HS-27A (cell line): ENCODE data around the gene DENND6B.

Source experiments
- DNase-seq: peaks from one replicate; pipeline ENCODE4 v3.0.0-alpha.2; 2012; ENCODE audit warnings: low read depth, missing footprints

The DENND6B gene

DNA sequence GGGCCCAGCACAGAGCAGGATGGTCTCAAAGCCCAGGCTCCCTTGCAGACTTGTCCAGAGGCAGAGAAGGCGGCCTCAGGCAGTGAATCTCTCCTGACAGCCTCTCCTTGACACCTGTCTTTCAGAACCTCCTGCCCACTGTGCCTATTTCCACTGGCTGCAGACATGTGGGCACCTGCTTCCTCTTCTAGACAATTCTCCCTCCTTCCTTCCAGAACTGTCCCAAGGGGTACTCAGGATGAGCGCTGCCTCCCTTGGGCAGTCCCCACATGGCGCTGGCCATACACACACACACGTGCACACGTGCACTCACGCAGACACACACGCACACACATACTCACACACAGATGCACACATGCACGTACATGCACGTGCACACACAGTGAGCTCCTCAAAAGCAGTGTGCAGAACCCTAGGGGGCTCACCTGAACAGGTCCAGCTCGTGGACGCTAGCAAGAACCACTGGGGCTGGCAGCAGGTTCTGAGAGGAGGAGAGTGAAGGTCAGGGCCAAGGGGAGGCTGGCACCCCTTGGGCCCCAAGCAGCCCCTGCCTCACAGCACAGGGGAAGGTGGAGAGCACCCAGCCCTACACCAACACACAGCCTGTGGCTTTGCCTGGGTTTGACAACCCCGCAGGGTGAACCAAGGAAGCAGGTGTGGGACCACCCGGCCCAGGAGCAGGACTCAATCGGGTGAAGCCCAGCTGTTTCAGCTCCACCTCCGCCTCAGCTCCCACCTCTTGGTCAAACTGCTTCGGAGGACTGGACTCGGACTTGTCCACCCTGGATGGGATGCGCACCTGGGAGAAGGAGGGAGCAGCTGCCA is 11.3 kb downstream of the DENND6B start:
- no peak for DNase-seq

DNA sequence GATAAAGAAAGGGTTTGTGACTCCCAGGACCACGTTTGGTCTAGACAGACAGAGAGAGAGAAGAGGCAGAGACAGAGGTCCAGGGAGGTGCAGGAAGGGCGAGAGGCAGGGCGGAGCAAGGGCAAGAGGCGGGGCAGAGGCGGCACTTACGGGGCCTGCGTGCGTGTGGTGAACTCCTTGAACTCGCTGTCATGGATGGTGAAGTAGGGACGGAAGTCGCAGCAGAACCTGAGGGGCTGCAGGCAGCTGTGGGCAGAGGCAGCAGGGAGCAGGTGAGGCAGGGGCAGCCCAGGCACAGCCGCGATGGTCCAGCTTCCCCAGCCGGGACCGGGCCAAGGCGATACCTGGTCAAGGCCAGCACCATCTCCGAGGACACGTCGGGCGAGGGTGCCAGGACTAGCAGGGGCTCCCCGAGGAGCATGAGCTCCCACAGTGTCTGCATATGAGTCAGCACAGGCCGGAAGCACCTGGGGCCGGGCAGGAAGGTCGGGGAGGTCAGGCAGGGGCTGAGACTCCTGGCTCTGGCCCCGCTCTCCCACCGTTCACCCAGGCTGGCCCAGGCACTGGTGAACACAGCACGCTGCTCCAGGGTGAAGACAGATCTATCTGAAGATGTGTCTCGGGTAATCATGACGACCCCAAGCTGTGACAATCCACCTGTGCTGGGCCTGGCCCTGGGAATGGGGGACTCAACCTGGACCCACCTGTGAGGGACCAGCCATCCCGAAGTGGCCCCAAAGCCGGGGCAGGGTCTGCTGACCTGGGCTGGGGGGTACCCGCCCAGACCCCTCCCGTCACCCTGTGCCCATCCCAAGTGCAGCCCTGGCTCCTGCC is 12.1 kb downstream of the DENND6B start:
- no peak for DNase-seq

DNA sequence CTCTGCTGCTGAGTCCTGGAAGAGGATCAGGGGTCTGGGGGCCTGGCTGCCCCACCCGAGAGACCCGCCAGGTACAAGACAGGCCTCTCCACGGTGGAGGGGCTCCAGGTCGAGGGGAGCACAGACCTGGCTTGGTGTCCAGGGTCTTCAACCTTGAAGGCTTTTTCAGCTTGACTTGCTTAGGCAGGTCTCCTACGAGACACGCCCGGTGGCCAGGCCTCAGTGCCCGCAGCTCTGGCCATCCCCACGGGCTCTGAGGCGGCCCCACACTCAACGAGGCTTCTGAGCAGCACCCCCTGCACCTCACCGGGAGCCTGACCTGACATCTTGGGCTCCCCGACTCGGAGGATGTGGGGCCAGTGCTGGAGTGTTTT is 12.7 kb downstream of the DENND6B start:
- no peak for DNase-seq

DNA sequence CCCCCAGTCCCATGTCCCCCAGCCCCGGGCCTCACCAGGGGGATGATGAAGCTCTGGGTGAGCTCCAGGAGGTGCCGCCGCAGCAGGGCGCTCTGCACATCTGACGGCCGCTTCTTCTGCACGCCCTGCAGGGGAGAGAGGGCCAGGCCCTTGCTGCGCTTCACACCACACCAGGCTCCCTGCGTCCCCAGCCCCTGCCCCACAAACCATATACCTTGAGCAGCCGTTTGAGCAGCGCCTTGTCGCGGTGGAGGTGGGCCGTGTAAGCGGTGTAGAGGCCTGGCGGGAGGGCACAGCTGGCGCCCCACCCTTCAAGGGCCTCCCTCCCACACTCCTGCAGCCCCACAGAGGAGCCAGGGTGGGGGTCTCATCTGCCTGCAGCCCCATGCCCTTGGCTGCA is 13.2 kb downstream of the DENND6B start:
- no peak for DNase-seq

DNA sequence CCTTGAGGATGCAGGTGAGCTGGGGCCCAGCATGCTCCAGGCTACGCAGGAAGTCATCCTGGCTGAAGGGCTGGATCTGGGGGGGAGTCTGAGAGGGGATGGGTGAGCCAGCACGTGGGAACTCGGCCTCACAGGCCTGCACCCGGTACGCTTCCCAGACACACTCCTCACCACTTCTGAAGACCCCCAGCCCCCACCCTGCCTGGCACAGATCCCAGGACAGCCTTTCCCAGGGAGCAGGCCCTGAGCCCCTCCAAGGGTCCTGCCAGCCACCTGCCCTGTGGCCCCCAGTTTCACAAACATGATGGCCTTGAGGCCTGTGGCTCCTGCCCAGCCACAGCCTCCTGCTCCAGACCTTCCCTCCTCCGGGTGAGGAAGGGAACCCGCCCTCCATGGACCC is 13.8 kb downstream of the DENND6B start:
- DNase-seq: no peak

DNA sequence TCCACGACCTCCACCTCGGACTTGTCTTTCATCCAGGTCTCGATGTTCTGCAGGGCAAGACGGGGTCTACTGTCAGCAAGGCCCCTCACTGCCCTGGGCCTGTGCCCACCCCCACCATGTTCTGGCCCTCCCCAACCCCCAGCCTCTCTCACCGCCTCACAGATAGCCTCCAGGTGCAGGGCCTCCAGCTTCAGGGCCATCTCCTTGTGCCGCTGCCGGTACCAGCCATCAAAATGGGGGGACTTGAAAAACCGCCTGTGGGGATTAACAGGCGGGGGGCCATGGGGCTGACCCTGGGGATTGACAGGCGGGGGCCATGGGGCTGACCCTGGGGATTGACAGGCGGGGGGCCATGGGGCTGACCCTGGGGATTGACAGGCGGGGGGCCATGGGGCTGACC is 14.4 kb downstream of the DENND6B start:
- DNase-seq: no peak

DNA sequence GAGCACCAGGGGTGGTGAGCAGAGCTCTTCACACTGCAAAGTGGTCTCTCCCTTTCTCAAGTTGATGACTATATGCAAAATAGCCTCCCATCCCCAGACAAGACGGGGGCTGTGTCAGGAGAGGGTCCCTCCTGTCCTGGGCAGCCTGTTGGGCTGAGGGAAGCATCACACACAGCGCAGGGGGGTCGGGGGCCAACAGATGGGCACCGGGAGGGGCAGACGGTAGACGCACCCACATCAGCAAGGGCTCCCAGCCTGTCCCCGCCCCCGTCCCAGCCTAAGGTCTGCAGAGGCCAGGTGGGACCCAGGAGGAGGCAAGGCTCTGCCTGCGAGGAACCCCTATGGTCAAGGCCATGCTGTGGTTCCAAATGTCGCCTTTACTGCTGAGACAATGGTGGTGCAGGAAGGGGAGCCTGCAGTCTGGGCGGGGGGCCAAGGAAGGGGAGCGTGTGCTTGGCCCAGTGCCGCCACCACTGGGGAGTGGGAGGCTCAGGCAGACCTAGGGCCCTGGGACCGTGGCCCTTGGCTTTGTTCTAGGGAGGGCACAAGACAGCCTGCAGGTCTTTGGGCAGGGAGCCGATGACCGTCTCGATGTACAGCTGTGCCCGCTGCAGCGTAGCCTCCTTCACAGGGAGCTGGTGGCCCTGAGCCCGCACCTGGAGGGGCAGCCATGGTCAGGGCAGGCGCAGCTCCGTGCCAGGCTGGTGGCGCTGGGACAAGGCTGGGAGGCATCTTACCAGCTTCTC is 15.0 kb downstream of the DENND6B start:
- DNase-seq: no peak

DNA sequence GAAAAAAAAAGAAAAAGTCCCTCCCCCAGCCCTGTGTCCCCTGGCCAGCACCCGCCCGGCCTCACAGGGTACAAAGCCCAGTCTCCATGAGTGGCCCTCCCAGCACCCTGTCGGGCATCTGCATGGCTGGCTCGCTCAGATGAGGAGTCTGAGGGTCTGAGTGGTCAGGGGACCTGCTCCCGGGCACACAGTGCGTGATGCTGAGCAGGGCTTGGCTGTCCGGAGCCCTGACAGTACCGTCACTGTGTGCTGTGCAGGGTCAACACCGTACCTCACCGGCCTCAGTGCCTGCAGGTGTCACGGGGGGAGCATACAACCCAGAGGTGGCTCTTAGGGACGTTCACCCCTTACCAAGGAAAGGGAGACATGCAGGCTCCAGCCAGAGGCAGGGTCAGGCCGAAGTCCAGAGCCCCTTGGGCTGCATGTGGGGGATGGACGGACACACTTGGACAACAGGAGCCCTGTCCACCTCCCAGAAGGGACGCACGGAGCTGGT is 15.8 kb downstream of the DENND6B start:
- DNase-seq: no peak

DNA sequence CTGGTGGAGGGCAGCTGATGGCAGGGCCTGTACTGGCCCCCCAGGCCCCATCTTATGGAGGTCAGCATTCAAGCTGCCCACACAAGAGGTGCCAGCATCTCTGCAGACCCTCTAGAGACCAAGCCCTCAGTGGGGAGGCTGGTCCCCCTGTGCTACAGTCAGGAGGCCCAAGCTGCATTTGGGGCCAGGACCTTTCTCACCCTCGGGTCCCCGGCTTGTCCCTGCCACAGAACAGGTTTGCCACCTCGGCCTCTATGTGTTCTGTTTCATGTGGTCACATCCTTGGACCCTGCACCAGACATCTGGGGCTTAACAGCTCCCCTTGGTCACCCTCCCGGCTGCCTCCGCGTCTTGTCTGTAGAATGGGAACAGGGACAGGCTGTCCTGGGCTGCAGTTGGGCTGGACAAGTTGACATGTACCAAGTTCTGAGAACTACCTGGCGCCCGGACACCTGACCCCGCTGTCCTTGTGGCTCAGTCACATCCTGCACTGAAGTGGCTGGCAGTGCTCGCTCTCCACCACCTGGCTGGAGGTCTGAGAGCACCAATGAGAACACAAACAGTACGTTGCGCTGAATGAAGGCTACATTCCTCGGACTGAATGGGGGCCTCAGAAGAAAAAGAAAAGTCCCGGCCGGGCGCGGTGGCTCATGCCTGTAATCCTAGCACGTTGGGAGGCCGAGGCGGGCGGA is 16.6 kb downstream of the DENND6B start:
- DNase-seq: no peak

DNA sequence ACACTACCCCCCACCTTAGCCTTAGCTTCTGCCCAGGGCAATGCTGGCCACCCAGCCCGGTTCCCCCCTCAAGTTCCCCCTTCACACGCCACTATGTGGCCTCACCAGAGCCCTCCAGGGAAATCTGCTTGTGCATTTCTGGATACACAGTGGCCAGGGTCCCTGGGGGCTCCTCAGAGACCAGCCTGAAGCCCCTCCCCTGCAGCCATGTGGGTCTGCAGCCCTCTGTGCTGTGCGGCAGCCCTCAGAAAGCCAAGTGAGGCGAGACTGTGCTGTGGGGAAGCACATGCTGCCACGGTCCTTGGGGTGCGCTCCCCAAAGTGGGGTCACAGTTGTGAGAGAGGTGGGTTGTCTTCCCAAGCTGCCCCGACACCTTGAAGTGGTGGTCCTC is 17.2 kb downstream of the DENND6B start:
- DNase-seq: no peak

DNA sequence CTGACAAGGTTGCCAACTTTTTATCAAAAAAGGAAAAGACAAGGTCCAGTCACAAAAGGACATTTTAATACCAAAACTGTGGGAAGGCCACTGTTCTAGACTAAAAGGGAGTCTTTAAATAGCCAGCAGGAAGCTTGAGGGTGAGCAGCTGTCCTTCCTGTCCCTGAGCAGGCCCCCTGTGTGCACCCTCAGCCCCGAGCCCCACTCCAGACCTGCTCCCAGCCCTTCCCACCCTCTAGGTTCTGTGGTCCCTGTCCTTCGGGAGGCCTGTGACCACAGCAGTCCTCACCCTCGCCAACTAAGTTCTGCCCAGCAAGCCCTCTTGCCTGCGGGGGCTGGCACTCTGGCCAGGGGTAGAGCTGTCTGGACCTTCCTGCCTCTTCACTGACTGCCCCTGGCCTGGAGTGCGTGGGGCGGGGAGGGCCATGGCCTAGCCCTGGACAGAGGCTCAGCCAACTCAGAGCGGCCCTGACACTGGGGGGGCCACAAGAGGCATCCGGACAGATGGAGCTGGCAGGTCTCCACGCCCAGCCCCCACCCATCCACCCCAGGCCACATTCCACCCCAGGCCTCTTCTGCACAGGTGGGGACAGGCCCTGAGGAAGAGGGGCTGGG is 17.7 kb downstream of the DENND6B start:
- no peak for DNase-seq

DNA sequence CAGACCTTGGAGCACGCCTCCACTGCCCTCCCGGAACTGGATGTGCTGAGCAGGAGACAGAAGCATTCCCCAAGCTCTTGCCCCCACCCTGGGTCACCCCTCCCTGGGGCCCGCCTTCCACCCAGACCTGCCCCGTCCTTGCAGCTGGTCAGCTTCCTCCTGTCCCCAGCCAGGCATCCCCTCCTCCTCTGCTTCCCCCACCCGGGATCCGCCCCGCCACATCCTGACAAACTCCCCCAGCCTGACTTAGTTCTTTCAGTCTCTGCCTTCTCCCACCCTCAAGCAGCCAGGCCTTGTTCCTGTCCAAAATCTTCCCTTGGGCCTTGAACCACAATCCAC is 18.2 kb downstream of the DENND6B start:
- no peak for DNase-seq

DNA sequence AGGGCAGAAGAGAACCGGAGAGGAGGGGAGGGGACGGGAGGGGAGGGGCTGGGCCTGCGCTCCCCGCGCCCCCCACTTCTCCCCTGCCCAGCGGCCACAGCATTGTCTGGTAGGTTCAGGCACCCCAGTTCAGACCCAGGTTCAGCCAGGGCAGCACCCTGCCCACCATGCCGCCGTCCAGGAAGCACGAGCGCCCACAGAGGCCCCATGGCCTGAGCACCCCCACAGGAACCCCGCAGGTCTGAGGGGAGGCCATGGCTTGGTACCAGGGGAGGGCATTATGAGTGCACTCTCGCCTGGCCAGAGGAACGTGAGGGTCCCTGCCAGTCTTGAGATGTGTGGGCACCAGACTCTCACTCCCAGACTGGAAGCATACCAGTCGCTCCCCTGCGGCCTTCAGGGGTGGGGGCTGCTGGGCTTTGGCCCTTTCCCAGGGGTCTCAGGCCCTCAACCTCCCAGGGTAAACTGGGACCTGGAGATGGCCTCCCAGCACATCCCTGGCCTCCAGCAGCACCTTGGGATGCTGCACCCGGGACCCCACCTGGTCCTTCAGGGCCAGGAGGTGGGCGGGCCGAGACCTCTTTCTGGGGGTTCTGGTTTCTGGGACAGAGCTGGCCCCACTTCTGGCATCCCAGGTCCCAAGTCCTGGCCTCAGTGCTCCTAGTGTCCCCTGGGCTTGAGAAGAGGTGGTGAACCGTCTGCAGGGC is 18.8 kb downstream of the DENND6B start:
- no peak for DNase-seq

DNA sequence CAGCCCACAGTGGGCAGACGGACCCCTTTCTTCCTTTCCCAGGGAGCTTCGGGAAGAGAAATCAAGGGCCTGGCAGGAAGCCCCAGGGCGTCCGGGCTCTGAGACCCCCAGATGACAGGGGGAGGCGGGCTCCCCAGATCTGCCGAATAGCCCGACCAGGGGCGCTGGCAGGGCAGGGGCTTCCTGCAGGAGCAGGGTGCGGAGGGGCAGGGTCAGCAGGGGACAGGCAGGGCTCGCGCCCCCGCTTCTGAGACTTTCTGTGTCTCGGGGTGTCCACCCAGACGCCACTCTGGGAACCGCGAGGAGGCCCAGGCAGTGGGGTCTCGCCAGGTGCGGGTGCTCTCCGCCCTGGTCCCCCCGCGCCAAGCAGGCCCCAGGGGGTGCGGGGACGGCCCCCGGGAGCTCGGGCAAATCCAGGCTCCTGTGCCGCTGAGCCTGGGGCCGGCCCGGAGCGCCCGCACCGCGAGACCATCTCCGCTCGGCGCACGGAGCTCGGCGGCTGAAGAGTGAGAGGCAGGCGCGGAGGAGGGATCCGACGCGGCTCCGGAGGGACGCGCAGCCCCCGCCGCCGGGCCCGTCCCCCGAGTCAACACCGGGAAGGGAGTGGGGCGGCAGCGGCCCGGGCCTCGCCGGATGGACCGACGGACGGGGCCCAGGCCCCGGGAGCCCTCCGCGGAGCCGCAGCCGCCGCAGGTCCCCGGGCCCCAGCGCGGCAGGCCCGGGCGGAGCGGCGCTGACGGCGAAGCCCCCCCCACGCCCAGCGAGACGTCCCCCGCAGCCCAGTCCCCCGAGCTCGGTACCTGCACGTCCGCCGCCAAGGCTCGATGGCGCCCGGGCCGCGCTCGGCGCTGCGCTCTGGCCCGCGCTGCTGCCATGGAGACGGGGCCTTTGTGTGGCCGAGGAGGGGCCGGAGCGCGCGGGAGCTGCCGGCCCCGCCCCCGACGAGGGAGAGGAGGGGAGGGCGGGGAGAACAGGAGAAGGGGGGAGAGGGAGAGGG is 19.8 kb downstream of the DENND6B start, which contains the start of gene PLXNB2:
TSS of gene PLXNB2 (minus strand) at position 894 of the 997 bp plus-strand sequence. CDS start 17,062 bp downstream, outside the sequence.
- DNase-seq: no peak

DNA sequence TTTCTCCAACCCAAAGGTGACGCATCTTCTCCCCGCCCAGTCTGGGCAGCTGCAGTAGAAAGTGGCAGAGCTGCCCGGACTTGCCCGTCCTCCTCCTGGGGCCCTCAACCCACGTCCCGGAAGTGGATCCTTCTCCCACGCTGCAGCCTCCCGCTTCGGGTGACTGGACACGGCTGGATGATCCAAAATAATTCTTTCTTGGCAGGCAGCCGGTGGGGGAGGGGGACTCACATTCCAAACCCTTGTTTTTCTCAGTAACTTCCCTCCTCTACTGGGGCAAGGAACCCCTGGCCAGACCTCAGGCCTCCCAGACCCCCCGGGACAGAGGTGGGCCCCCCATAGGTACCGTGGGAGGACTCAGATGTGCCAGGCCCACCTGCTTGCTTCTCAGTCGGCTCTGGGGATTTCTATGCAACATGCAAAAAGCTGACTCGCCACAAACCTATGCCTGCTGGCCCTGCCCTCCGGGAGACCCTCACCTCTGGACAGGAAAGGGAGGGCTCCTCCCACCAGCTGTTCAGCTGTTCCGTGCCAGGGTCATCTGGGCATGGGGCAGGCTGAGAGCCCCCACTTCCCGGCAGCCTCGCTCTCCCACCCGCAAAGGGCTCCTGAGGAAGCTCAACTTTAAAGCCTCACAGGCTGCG is 20.8 kb downstream of the DENND6B start:
- DNase-seq: peak; percentile 79

DNA sequence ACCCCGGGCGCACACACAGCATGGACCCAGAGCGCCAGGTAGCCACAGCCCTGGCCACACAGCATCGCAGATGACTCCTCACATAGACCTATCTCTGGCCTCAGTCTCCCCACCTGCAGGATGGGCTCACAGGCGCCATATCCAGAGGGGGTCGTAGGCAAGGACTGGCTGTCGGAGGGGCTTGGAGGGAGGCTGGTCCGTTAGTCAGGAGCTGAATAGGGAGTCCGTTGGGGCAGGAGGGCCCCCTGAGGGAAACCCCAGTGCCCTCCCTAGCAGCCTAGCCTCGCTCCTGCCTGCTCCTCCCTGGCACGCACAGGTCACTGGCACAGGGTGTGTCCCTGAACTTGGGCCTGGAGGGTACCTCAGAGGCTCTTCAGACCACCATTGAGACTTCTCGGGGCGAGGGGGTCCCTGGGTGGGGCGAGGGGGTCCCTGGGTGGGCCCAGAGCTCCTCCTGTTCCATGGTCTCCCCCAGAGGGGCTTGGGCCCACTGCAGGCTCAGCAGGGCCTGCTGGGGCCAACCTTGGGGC is 21.4 kb downstream of the DENND6B start:
- DNase-seq: no peak

DNA sequence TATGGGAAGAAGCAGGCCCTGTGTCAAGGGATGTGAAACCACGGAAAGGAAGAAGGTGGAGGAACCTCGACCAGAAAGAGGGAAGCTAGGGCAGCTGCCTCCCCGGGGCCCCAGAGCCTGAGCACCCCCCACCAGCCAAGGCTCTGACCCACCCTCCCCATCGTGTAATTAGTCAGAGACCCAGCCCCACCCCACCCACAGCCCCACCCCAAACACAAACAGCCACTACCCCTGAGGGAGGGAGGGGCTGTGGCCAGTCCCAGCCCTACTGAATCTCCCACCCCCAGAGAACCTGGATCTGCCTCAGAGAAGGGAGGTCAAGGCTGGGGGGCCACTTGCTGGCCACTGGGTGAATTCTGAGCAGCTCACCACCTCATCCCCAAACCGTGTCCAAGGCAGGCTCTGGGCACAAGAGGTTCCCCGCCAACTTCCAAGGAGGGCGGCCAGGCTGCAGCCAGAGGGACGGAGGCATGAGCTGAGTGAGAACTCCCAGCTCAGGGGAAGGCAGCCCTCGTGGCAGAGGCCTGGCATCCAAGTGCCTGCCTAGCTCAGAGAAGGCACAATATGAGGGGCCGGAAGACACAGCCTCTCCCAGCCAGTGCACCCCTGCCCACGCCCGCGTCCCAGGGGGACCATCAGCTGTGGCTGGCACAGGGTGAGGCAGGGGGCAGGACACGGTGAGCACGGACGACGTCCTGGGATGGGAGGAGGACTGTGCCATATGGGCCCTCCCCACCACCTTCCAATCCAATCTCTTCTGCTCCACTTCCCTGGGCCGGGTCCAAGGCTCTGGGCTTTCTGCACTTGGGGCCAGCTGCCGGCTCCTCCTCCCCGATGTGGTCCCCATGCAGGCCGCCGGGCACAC is 22.1 kb downstream of the DENND6B start:
- DNase-seq: no peak
